DMS153 treated with DMSO at 0.1 percent for 48 hours (cell line): ENCODE results near the gene PRKN.
A peak's percentile ranks its signal among the peaks of the same experiment; 100 is the strongest.

Experiments used
- DNase-seq: peaks from one replicate; lab custom pipeline; 2025; ENCODE audit not compliant: unreplicated experiment; lab: John Stamatoyannopoulos, UW

Gene PRKN

GRCh38 chr6:161747506-161747905 is 980.1 kb downstream of the PRKN start:
- no peak for DNase-seq

DNA sequence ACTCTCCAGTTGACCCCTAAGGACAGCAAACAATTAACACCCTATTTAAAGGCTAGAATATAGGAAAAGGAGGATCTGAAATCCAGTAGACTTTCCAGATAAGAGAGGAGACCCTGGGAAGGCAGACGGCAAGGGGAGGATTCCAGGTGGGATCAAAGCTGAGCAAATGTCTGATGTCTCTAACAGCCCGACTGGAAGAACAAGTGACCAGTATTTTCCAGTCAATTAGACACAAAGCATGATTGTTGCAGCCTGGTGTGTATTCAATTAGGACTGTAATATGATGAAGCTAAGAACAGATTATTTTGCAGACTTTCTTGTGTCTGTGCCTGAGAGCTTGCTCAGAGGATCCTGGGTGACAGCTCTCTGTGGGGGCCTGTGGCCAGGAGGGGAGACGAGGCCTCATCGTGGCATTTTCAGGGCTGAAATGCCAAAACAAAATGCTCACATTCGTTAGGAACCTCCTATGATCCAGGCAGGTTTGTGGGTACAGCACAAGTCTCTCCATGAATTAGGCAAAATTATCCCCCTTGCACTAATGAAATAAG is 981.9 kb downstream of the PRKN start:
- no peak for DNase-seq

- DNase-seq = no peak
These were observed 982.4 kb downstream of the PRKN start for GRCh38 chr6:161745128-161745527.

DNA sequence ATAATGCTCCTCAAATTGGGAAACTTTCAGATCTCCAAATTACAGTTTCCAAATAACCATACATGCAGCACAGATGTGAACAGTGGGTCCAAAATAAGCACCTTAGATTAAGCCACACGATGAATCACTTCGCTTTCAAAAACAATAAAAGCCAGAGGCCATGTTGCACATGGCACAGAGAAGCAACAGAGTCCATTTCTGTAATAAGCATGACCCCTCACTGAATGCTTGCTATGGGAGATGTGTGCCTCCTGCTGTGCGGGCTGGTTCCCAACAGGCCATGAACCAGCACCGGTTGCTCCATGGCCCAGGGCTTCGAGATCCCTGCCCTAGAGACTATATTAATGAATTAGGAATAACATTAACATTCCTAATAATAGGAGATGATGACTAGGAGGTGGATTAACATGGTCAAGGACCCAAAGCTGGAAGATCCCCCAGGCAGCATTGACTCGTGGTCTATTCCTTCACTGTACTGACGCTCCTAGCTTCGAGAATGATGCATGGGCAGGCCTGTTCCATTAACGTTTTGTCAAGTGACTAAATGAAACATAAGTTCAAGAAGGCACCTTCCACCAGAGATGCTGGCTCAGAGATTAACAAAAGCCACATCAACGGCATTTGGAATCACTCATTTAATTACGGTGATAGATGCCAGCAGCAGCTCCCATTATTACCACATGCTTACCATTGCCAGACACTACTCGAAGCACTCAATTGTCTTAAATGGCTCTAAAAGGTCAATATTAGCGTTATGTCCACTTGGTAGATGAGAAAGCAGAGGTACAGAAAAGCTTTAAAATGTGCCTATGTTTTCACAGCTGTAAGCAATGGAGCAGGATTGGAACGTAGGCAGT is 983.1 kb downstream of the PRKN start:
- DNase-seq = no peak

- no peak for DNase-seq
These were observed 983.9 kb downstream of the PRKN start for GRCh38 chr6:161743509-161744178.

DNA sequence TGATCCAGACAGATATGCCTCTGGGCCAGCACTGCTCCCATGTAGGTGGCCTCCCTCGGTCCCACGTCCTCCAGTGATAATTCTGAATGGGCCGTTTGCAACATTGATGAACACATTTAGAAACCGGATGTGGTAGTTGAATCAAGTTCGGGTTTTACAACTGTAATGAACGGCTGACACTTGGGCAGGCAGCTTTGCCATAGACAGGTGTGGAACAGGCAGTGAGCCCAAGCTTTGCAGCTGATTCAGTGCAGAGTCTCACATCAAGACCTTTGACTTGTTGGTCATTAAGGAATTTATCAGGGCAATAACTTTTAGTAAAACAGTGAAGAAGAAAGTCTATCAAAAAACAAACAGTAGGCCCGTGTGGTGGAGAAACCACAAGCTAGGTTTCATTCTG is 987.1 kb downstream of the PRKN start:
- DNase-seq = no peak

DNA sequence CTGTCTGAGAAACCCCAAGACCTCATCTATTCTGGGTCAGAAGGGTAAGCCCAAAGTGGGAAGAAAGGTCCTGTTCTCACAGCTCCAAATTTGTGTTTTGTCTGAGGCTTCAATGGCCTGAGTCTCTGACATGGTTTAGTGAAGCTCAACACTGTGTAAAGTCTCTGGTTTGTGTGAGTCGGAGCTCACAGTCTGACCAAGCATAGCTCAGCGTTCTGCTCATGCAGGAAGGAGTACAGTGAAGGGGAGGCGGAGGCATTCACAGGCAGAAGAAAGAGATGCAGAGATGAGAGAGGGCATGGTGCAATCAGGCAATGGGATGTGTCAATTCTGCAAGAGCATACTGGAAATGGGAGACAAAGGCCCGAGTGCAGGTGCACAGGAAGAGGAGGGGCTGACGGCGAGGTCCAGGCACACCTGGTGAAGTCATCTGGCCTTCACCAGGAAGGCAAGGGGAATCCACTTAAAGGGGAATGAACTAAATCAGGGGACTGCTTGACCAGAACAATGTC is 990.7 kb downstream of the PRKN start:
- DNase-seq = peak; percentile 15

DNA sequence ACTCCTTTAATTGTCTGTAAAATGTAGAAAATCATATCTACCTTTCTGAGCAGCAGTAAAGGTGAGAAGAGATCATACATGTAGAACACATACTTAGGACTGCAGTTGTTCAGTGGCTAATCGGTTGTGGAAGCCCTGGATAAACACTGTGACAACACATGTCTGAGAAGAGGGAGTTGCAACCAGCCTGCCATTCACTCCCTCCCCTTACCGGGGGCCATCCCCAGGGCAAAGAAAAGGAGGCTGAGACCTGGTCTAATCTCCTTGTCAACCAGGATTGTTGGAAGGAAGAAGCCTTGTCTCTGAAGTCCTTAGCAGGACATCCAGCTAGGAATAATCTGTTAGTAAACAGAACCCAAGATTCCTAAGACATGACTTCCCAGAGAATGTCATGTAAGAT is 991.2 kb downstream of the PRKN start:
- DNase-seq = no peak

DNA sequence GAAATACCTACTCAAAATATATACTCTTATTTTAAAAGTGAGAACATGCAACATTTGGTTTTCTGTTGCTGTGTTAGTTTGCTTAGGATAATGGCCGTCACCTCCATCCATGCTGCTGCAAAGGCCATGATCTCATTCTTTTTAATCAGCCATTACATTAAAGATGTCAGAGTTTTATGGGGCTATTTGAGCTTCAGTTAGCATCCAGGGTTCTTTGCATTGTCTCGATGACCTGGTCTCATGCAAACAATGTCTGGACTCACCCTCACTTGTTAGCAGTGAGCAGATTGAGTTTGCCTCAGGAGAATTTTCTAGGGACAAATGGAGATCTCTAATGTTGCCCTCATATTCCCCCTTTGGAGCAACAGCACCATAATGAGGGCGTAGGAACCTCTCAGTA is 995.0 kb downstream of the PRKN start:
- DNase-seq = no peak

- DNase-seq = no peak
These were observed 1000.3 kb downstream of the PRKN start for GRCh38 chr6:161727083-161727833.

DNA sequence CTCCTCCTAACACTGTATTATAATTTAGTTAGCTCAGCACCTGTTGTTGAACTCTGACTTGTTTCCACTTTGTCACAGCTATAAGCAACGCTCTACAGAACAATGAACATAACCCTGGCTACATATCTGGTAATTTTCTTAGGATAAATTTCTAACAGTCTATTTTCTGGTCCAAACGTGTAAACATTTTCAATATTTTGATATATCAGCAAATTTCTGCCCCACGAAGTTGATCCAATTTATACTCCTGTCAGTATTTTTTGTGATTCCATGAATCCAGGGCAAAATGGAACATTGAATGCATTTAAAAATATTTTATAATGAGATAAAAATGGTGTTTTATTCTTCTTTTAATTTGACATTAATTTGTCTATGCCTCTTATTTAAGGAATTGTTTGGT is 1005.2 kb downstream of the PRKN start:
- DNase-seq = no peak

DNA sequence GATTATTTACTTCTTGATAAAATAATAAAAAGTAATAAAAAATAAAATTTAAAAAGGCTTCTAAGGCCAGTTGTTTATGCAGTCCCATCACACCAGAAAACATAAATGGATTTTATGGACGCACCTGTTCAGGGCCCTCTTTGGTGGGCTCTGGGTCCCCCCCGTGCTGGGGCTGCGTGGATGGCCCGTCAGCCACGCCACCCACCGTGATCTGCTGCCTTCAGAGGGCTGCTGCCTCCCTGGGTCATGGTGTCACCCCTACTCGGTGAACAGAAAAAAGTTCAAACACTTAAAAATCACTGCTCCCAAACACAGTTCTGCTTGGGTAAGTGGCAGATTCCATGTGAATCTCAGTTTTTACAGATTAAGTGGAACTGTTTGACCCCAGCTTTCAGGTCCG is 1006.1 kb downstream of the PRKN start:
- no peak for DNase-seq

GRCh38 chr6:161716176-161716575 is 1011.4 kb downstream of the PRKN start:
- no peak for DNase-seq

DNA sequence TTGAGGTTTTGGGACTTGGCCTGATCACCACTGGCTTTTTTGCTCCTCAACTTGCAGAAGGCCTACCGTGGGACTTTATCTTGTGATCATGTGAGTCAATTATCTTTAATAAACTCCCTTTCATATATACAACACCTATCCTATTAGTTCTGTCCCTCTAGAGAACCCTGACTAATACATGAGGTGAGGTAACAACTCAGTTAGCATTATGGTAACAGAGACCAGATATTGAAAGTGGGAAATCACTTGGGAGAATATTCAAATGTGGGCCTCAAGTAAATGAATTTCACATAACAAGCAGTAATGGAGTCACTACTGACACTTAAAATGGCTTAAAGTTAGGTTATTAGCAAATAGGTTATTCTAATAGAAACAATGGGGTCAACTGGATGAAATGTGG is 1015.6 kb downstream of the PRKN start:
- DNase-seq = no peak

- DNase-seq = no peak
These were observed 1016.1 kb downstream of the PRKN start for GRCh38 chr6:161711515-161711914.

- no peak for DNase-seq
These were observed 1016.9 kb downstream of the PRKN start for GRCh38 chr6:161710698-161711097.

DNA sequence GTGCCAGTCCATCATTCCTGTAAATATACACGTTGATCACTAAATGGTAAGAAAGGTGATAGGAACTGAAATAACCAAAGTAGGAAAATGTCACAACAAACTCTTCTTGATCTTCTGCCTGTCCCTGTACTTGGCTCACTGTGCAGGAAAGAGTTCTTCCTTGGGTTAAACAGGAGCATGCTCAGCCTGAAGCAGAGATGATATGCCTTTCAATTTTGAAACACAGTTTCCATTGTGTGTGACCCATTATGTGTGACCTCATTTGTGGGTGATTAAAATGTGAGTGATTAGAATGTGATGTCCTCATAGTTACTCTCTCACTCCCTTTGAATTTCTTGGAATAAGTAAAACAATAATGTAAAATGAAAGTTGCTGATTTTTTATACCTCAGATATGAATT is 1026.5 kb downstream of the PRKN start:
- no peak for DNase-seq

DNA sequence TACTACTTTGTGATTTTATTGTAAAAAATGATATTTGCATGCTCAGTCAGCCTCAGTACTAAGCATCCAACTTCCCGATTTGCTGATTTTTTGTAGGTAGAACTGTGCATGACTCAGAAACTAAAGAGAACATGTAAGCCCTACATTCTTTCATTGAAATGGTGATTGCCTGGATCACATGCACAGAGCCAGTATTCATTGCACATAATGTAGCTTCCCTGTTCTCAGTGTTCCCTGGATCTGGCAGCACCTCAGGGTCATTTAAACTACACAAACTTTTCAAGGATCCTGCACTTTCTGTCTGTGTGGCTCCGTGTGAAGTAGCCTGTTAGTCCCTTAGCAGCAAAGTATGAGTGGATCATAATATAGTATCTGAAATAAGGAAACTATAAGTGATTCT is 1030.8 kb downstream of the PRKN start:
- DNase-seq = no peak

- no peak for DNase-seq
These were observed 1032.6 kb downstream of the PRKN start for GRCh38 chr6:161694995-161695394.

DNA sequence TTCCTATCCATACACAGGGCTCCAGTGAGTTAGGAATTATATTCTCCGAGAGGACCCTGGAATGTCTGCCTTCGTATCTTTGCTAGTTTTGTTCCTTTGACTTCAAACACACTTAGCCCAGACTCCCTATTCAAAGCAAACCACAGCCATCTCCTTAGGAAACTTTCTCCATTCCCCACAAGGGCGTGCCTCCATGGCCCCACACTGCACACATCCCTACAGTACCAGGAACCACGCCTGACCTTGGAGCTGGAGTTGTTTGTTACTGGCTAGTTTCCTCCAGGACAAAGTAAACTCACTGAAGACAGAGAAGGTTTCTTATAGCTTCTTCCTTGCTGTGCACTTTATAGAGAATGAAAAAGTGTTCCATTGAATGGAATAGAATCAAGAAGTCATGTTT is 1040.9 kb downstream of the PRKN start:
- DNase-seq = no peak

- DNase-seq = no peak
These were observed 1042.7 kb downstream of the PRKN start for GRCh38 chr6:161684731-161685475.
